Measurements from ENCODE around the gene P2RY1. TPM values are rescaled to one million over a fixed set of nuclear protein-coding genes. Genes with fewer than 3 reads are reported as not detected.

P2RY1 gene
- total and polyA plus RNA-seq, 2 of the 4 experiments (the other 2 are of a cell fraction): not detected

DNA sequence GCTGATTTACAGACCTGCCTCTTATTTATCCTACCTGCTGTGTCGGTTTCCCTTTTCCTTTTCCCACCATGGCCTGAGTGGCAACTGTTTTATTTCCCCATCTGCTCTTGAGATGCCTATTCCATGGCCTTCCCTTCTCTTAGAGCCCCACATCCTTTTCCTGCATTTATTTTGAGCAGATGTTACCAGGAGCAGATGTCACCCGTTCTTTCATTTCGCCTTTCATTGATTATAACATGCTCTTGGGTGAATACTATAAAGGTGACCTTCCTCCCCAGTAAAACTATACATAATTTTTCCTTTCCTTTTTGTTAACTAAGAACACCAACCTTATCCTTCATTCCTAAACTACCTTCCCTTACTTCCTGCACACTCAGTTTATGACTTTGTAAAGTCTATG lies 8.5 kb upstream of the P2RY1 start:
- Histone ChIP-seq H3K4me3 (ENCODE audit: insufficient read depth, low read depth, low read length) (no peak overlapping the region), H3K14ac (replicated peaks; ENCODE audit: low read depth, low read length) (no peak overlapping the region), H4K5ac (ENCODE audit: low read depth, low read length) (no peak overlapping the region), H3K23ac (ENCODE audit: low read depth, low read length) (no peak overlapping the region), H4K91ac (ENCODE audit: insufficient read depth, low read depth, low read length) (no peak overlapping the region), H3K4ac (ENCODE audit: low read depth, low read length) (no peak overlapping the region), H2AFZ (replicated peaks; ENCODE audit: low read length, poor library complexity) (peak overlapping the region; percentile 18), H3K56ac (ENCODE audit: extremely low read depth, insufficient read depth, low read length) (no peak overlapping the region), H3K4me1 (ENCODE audit: control insufficient read depth, insufficient read depth, low read length) (no peaks in the 10 kb centered on the region), H2AK9ac (replicated peaks; ENCODE audit: low read depth, low read length, poor library complexity) (no peak overlapping the region), H2BK5ac (ENCODE audit: low read depth, low read length, poor library complexity, severe bottlenecking) (no peak overlapping the region), H3K18ac (ENCODE audit: low read depth, low read length) (no peak overlapping the region), H3K36me3 (ENCODE audit: control insufficient read depth, insufficient read depth, low read length) (no peaks in the 10 kb centered on the region), H3K79me1 (ENCODE audit: low read depth in 1 of 2, low read length in 2 of 2) (no peaks in the 10 kb centered on the region), H3K9me1 (ENCODE audit: insufficient read depth, low read length) (no peaks in the 10 kb centered on the region), H3K9me3 (ENCODE audit: control insufficient read depth, insufficient read depth, low read length) (no peaks in the 10 kb centered on the region), H4K8ac (ENCODE audit: low read depth in 2 of 2, low read length in 2 of 2) (no peak overlapping the region), H2BK120ac (ENCODE audit: low read depth, low read length) (no peak overlapping the region), H3K9ac (ENCODE audit: low read depth, low read length) (no peak overlapping the region), H3K27ac (ENCODE audit: insufficient read depth, low read length) (no peak overlapping the region), H2BK15ac (ENCODE audit: low read depth, low read length) (no peak overlapping the region), H3K4me2 (ENCODE audit: low read depth, low read length) (no peak overlapping the region), H2BK20ac (ENCODE audit: low read depth, low read length) (no peak overlapping the region), H4K20me1 (ENCODE audit: insufficient read depth, low read length) (no peaks in the 10 kb centered on the region), H3K27me3 (ENCODE audit: control insufficient read depth, insufficient read depth, low read length) (no peaks in the 10 kb centered on the region), H2AK5ac (ENCODE audit: low read depth, low read length) (no peak overlapping the region)
- no TSS peak for BruUV-seq (replicated peaks)
- DNase-seq: no peak
- WGBS, 2 experiments (ENCODE audit: extremely low coverage in 2 of 2, insufficient read length in 1 of 2): 50% methylated on average over 1 of the region's 3 CpGs; no CpG with 5 or more reads in 1 of the 2 experiments
- dilution Hi-C loops (cut with HindIII; ENCODE audit: low sequenced_read_pairs, unreplicated experiment) (no loop called here), intact Hi-C loops (cut with micrococcal nuclease) (no loop called here), in situ Hi-C loops (cut with MboI; ENCODE audit: low sequenced_read_pairs) (no loop called here)
- CTCF ChIA-PET: no interaction called here
- no peak for ATAC-seq (ENCODE audit: low read depth)
- TF ChIP-seq RCOR1 (IDR thresholded peaks at IDR 0.05; ENCODE audit: insufficient replicate concordance, low read length): no peak
- no peak for TF ChIP-seq MXI1 (IDR thresholded peaks at IDR 0.05; ENCODE audit: borderline replicate concordance, low read depth, low read length)
- TF ChIP-seq CEBPB (IDR thresholded peaks at IDR 0.05; ENCODE audit: low read depth, low read length): no peak
- TF ChIP-seq, protein P1, sequence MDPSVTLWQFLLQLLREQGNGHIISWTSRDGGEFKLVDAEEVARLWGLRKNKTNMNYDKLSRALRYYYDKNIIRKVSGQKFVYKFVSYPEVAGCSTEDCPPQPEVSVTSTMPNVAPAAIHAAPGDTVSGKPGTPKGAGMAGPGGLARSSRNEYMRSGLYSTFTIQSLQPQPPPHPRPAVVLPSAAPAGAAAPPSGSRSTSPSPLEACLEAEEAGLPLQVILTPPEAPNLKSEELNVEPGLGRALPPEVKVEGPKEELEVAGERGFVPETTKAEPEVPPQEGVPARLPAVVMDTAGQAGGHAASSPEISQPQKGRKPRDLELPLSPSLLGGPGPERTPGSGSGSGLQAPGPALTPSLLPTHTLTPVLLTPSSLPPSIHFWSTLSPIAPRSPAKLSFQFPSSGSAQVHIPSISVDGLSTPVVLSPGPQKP (IDR thresholded peaks at IDR 0.05; ENCODE audit: borderline replicate concordance, low read depth, low read length): no peak
- no peak for TF ChIP-seq SMC3 (IDR thresholded peaks at IDR 0.05; ENCODE audit: low read depth, low read length)
- no peak for TF ChIP-seq MAFK (IDR thresholded peaks at IDR 0.05; ENCODE audit: low read depth, low read length)
- TF ChIP-seq NFE2L2 (IDR thresholded peaks at IDR 0.05; ENCODE audit: low read depth, low read length): no peak
- TF ChIP-seq RFX5 (IDR thresholded peaks at IDR 0.05; ENCODE audit: low read depth, low read length): no peak
- no peak for TF ChIP-seq FOS (IDR thresholded peaks at IDR 0.05; ENCODE audit: low read depth, low read length)
- TF ChIP-seq, protein P2, sequence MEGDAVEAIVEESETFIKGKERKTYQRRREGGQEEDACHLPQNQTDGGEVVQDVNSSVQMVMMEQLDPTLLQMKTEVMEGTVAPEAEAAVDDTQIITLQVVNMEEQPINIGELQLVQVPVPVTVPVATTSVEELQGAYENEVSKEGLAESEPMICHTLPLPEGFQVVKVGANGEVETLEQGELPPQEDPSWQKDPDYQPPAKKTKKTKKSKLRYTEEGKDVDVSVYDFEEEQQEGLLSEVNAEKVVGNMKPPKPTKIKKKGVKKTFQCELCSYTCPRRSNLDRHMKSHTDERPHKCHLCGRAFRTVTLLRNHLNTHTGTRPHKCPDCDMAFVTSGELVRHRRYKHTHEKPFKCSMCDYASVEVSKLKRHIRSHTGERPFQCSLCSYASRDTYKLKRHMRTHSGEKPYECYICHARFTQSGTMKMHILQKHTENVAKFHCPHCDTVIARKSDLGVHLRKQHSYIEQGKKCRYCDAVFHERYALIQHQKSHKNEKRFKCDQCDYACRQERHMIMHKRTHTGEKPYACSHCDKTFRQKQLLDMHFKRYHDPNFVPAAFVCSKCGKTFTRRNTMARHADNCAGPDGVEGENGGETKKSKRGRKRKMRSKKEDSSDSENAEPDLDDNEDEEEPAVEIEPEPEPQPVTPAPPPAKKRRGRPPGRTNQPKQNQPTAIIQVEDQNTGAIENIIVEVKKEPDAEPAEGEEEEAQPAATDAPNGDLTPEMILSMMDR (conservative IDR thresholded peaks at IDR 0.05; ENCODE audit: low read depth, low read length): no peak
- no peak for TF ChIP-seq RAD21 (IDR thresholded peaks at IDR 0.05; ENCODE audit: low read length)
- no peak for TF ChIP-seq POLR2A (IDR thresholded peaks at IDR 0.05; ENCODE audit: low read depth, low read length)
- TF ChIP-seq, protein P3, sequence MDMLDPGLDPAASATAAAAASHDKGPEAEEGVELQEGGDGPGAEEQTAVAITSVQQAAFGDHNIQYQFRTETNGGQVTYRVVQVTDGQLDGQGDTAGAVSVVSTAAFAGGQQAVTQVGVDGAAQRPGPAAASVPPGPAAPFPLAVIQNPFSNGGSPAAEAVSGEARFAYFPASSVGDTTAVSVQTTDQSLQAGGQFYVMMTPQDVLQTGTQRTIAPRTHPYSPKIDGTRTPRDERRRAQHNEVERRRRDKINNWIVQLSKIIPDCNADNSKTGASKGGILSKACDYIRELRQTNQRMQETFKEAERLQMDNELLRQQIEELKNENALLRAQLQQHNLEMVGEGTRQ (IDR thresholded peaks at IDR 0.05; ENCODE audit: low read depth, low read length): no peak
- TF ChIP-seq BHLHE40 (IDR thresholded peaks at IDR 0.05; ENCODE audit: low read depth, low read length): no peak
- TF ChIP-seq CHD1 (IDR thresholded peaks at IDR 0.05; ENCODE audit: low read depth, low read length): no peak
- no peak for TF ChIP-seq MAZ (IDR thresholded peaks at IDR 0.05; ENCODE audit: borderline replicate concordance, low read depth, low read length)
- POLR2A ChIA-PET (ENCODE audit: unreplicated experiment): no interaction called here
